HEK293 (cell line): ENCODE results near the gene NOS1.

Experiments used
- CTCF ChIA-PET: fragments of 350-600 bp; formaldehyde crosslinking; extraction: SDS; loops from one replicate; lab custom pipeline; 2021; ENCODE audit warnings: antibody characterized with exemption; lab: Yijun Ruan, JAX
- POLR2A ChIA-PET: fragments of 300-600 bp; formaldehyde crosslinking; extraction: SDS; loops from one replicate; lab custom pipeline; 2020; ENCODE audit warnings: antibody characterized with exemption, inconsistent platforms; lab: Yijun Ruan, JAX
- H3K27ac ChIP-seq: fragments of 200-500 bp; sonication (Bioruptor generic); 2 replicates; pipeline ENCODE4 v1.5.1; 2014; ENCODE audit warnings: low read depth, low read length, control low read depth, inconsistent platforms; ENCODE audit errors: extremely low read depth
- H3K36me3 ChIP-seq, 2 experiments: fragments of 200-500 bp in 1 of 2; sonication (Bioruptor generic) in 1 of 2; 1 replicate in 1 of 2; 2 replicates in 1 of 2; pipeline ENCODE4 v1.5.1; 2014 to 2017; ENCODE audit warnings: inconsistent platforms in 2 of 2, low read length in 2 of 2; ENCODE audit not compliant: control insufficient read depth in 2 of 2, insufficient read depth in 1 of 2
- H3K4me1 ChIP-seq: fragments of 200-500 bp; sonication (Bioruptor generic); 2 replicates; pipeline ENCODE4 v1.5.1; 2014; ENCODE audit warnings: mild to moderate bottlenecking, low read length, inconsistent platforms; ENCODE audit not compliant: control insufficient read depth, insufficient read depth
- H3K4me3 ChIP-seq: 2 replicates; pipeline ENCODE4 v1.5.1; 2011; ENCODE audit warnings: low read depth, mild to moderate bottlenecking, control low read depth, low read length, moderate library complexity
- H3K9me3 ChIP-seq: fragments of 200-500 bp; sonication (Bioruptor generic); 2 replicates; pipeline ENCODE4 v1.5.1; 2014; ENCODE audit warnings: low read depth, low read length, inconsistent platforms; ENCODE audit not compliant: control insufficient read depth, insufficient read depth
- BCL11A ChIP-seq: fragments of 450-650 bp; formaldehyde crosslinking; IDR thresholded peaks from 2 replicates; pipeline ENCODE4 v1.5.1; 2016; ENCODE audit warnings: low read depth, missing biosample characterization, missing genetic modification characterization
- GLIS2 ChIP-seq: fragments of 450-650 bp; formaldehyde crosslinking; IDR thresholded peaks from 2 replicates; pipeline ENCODE4 v1.5.1; 2016; ENCODE audit warnings: missing biosample characterization, missing genetic modification characterization
- MEIS1 ChIP-seq: sonication (generic); formaldehyde crosslinking; IDR thresholded peaks from 2 replicates; pipeline ENCODE4 v1.8.1; 2022; ENCODE audit warnings: missing genetic modification reagents, mild to moderate bottlenecking, borderline replicate concordance
- RBAK ChIP-seq: fragments of 450-650 bp; formaldehyde crosslinking; IDR thresholded peaks from 2 replicates; pipeline ENCODE4 v1.5.1; 2016; ENCODE audit warnings: missing biosample characterization, missing genetic modification characterization
- REPIN1 ChIP-seq: fragments of 450-650 bp; formaldehyde crosslinking; IDR thresholded peaks from 2 replicates; pipeline ENCODE4 v1.5.1; 2017; ENCODE audit warnings: missing biosample characterization, missing genetic modification characterization, low read depth
- ZNF266 ChIP-seq: fragments of 450-650 bp; formaldehyde crosslinking; IDR thresholded peaks from 2 replicates; pipeline ENCODE4 v1.5.1; 2016; ENCODE audit warnings: missing biosample characterization, missing genetic modification characterization, low read depth
- ZNF341 ChIP-seq: fragments of 450-650 bp; formaldehyde crosslinking; IDR thresholded peaks from 2 replicates; pipeline ENCODE4; 2016; ENCODE audit warnings: low read depth, missing biosample characterization, missing genetic modification characterization
- ZNF354C ChIP-seq: fragments of 450-650 bp; formaldehyde crosslinking; IDR thresholded peaks from 2 replicates; pipeline ENCODE4 v1.5.1; 2016; ENCODE audit warnings: missing biosample characterization, missing genetic modification characterization, low read depth, borderline replicate concordance
- ZNF426 ChIP-seq: fragments of 450-650 bp; formaldehyde crosslinking; IDR thresholded peaks from 2 replicates; pipeline ENCODE4 v1.5.1; 2017; ENCODE audit warnings: missing biosample characterization, missing genetic modification characterization, mild to moderate bottlenecking, inconsistent platforms, moderate library complexity
- ZNF473 ChIP-seq: fragments of 450-650 bp; formaldehyde crosslinking; IDR thresholded peaks from 2 replicates; pipeline ENCODE4 v1.5.1; 2017; ENCODE audit warnings: missing biosample characterization, missing genetic modification characterization
- ZNF48 ChIP-seq: fragments of 450-650 bp; formaldehyde crosslinking; IDR thresholded peaks from 2 replicates; pipeline ENCODE4 v1.5.1; 2016; ENCODE audit warnings: missing biosample characterization, missing genetic modification characterization
- ZNF501 ChIP-seq: fragments of 450-650 bp; formaldehyde crosslinking; IDR thresholded peaks from 2 replicates; pipeline ENCODE4 v1.5.1; 2016; ENCODE audit warnings: missing biosample characterization, missing genetic modification characterization
- ZNF561 ChIP-seq: fragments of 450-650 bp; IDR thresholded peaks from 2 replicates; pipeline ENCODE4 v1.5.1; 2018; ENCODE audit warnings: missing biosample characterization, missing genetic modification characterization, borderline replicate concordance
- ZNF585B ChIP-seq: fragments of 450-650 bp; formaldehyde crosslinking; IDR thresholded peaks from 2 replicates; pipeline ENCODE4 v1.5.1; 2016; ENCODE audit warnings: missing biosample characterization, missing genetic modification characterization
- ZNF677 ChIP-seq: fragments of 450-650 bp; IDR thresholded peaks from 2 replicates; pipeline ENCODE4 v1.5.0; 2018; ENCODE audit warnings: missing biosample characterization, mild to moderate bottlenecking, missing genetic modification characterization, moderate library complexity
- ZNF701 ChIP-seq: fragments of 450-650 bp; formaldehyde crosslinking; IDR thresholded peaks from 2 replicates; pipeline ENCODE4 v1.5.1; 2016; ENCODE audit warnings: missing biosample characterization, missing genetic modification characterization
- ZNF707 ChIP-seq: fragments of 450-650 bp; formaldehyde crosslinking; IDR thresholded peaks from 2 replicates; pipeline ENCODE4 v1.5.1; 2016; ENCODE audit warnings: missing biosample characterization, missing genetic modification characterization
- ZNF843 ChIP-seq: fragments of 450-650 bp; formaldehyde crosslinking; IDR thresholded peaks from 2 replicates; pipeline ENCODE4 v1.5.1; 2016; ENCODE audit warnings: missing biosample characterization, missing genetic modification characterization
- TF ChIP-seq, protein P1 (sequence below): fragments of 450-650 bp; formaldehyde crosslinking; IDR thresholded peaks from 2 replicates; pipeline ENCODE4 v1.5.1; 2016; ENCODE audit warnings: missing biosample characterization, missing genetic modification characterization, borderline replicate concordance
- TF ChIP-seq, protein P2 (sequence below): fragments of 450-650 bp; IDR thresholded peaks from 2 replicates; pipeline ENCODE4 v1.5.1; 2018; ENCODE audit warnings: missing biosample characterization, missing genetic modification characterization
- TF ChIP-seq, protein P3 (sequence below): sonication (generic); formaldehyde crosslinking; IDR thresholded peaks from 2 replicates; pipeline ENCODE4 v1.8.1; 2022; ENCODE audit warnings: mild to moderate bottlenecking, moderate library complexity, missing genetic modification reagents
- TF ChIP-seq, protein P4 (sequence below): fragments of 450-650 bp; formaldehyde crosslinking; IDR thresholded peaks from 2 replicates; pipeline ENCODE4 v1.5.1; 2016; ENCODE audit warnings: missing biosample characterization, missing genetic modification characterization

Gene NOS1

DNA sequence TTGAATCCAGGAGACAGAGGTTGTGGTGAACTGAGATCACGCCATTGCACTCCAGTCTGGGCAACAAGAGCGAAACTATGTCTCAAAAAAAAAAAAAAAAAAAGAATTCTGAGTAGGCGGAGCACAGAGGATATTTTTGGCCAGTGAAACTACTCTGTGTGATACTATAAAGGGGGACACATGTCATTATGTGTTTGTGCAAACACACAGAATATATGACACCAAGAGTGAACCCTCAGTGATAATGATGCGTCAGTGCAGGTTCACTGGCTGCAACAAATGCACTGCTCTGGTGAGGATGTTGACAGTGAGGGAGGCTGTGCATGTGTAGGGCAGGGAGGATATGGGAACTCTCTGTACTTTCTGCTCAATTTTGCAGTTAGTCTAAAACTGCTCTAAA, 195.3 kb downstream of the NOS1 start:
- POLR2A ChIA-PET = no interaction called here
- H3K36me3 ChIP-seq = peaks cover 78 to 95% of the 10 kb centered on the region in 2 experiments
- H3K4me3 ChIP-seq = no peak overlapping the region
- H3K27ac ChIP-seq = no peak overlapping the region
- CTCF ChIA-PET = interaction anchor here (0.6 kb wide), 1 partner anchor 684 kb away, joined by 3 read pairs; no protein-coding TSS in a partner anchor
- TF ChIP-seq, protein P1, sequence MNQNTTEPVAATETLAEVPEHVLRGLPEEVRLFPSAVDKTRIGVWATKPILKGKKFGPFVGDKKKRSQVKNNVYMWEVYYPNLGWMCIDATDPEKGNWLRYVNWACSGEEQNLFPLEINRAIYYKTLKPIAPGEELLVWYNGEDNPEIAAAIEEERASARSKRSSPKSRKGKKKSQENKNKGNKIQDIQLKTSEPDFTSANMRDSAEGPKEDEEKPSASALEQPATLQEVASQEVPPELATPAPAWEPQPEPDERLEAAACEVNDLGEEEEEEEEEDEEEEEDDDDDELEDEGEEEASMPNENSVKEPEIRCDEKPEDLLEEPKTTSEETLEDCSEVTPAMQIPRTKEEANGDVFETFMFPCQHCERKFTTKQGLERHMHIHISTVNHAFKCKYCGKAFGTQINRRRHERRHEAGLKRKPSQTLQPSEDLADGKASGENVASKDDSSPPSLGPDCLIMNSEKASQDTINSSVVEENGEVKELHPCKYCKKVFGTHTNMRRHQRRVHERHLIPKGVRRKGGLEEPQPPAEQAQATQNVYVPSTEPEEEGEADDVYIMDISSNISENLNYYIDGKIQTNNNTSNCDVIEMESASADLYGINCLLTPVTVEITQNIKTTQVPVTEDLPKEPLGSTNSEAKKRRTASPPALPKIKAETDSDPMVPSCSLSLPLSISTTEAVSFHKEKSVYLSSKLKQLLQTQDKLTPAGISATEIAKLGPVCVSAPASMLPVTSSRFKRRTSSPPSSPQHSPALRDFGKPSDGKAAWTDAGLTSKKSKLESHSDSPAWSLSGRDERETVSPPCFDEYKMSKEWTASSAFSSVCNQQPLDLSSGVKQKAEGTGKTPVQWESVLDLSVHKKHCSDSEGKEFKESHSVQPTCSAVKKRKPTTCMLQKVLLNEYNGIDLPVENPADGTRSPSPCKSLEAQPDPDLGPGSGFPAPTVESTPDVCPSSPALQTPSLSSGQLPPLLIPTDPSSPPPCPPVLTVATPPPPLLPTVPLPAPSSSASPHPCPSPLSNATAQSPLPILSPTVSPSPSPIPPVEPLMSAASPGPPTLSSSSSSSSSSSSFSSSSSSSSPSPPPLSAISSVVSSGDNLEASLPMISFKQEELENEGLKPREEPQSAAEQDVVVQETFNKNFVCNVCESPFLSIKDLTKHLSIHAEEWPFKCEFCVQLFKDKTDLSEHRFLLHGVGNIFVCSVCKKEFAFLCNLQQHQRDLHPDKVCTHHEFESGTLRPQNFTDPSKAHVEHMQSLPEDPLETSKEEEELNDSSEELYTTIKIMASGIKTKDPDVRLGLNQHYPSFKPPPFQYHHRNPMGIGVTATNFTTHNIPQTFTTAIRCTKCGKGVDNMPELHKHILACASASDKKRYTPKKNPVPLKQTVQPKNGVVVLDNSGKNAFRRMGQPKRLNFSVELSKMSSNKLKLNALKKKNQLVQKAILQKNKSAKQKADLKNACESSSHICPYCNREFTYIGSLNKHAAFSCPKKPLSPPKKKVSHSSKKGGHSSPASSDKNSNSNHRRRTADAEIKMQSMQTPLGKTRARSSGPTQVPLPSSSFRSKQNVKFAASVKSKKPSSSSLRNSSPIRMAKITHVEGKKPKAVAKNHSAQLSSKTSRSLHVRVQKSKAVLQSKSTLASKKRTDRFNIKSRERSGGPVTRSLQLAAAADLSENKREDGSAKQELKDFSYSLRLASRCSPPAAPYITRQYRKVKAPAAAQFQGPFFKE (tag by site-specific recombination) = no peak
- TF ChIP-seq ZNF843 (tag by site-specific recombination) (no peak), ZNF473 (tag by site-specific recombination) (no peak)
- no peaks in the 10 kb centered on the region for H3K4me1 ChIP-seq
- no peaks in the 10 kb centered on the region for H3K9me3 ChIP-seq

DNA sequence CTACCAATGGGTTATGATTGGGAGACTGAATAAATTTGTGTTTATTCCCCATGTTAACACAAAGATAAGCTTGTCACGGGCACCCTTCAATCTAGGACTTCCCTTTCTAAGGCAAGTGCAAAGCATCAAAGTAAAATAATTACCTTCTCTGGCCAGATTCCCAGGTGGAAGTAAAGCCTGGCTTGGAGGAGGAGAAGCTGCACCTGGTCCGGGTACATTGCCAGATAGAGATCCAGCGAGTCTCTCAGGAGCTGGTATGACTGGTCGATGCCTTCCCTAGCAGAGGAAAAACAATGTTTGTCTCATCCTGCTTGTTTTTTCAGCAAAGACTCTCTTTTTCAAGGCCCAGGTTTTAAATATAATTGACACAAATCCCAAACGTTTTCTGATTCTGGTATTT, 196.1 kb downstream of the NOS1 start:
- H3K9me3 ChIP-seq = no peaks in the 10 kb centered on the region
- TF ChIP-seq ZNF677 (tag by site-specific recombination) (no peak), BCL11A (tag by site-specific recombination) (no peak), ZNF48 (no peak), ZNF707 (no peak), ZNF266 (tag by site-specific recombination) (no peak), MEIS1 (CRISPR knock-in tag) (no peak), ZNF341 (tag by site-specific recombination) (no peak), RBAK (tag by site-specific recombination) (no peak), GLIS2 (tag by site-specific recombination) (no peak), ZNF354C (no peak), ZNF426 (tag by site-specific recombination) (no peak), ZNF501 (tag by site-specific recombination) (no peak), ZNF561 (tag by site-specific recombination) (no peak), REPIN1 (tag by site-specific recombination) (no peak), ZNF701 (tag by site-specific recombination) (no peak), ZNF585B (tag by site-specific recombination) (no peak)
- TF ChIP-seq, protein P2, sequence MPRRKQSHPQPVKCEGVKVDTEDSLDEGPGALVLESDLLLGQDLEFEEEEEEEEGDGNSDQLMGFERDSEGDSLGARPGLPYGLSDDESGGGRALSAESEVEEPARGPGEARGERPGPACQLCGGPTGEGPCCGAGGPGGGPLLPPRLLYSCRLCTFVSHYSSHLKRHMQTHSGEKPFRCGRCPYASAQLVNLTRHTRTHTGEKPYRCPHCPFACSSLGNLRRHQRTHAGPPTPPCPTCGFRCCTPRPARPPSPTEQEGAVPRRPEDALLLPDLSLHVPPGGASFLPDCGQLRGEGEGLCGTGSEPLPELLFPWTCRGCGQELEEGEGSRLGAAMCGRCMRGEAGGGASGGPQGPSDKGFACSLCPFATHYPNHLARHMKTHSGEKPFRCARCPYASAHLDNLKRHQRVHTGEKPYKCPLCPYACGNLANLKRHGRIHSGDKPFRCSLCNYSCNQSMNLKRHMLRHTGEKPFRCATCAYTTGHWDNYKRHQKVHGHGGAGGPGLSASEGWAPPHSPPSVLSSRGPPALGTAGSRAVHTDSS (tag by site-specific recombination) = no peak
- TF ChIP-seq, protein P3, sequence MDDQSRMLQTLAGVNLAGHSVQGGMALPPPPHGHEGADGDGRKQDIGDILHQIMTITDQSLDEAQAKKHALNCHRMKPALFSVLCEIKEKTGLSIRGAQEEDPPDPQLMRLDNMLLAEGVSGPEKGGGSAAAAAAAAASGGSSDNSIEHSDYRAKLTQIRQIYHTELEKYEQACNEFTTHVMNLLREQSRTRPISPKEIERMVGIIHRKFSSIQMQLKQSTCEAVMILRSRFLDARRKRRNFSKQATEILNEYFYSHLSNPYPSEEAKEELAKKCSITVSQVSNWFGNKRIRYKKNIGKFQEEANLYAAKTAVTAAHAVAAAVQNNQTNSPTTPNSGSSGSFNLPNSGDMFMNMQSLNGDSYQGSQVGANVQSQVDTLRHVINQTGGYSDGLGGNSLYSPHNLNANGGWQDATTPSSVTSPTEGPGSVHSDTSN (CRISPR knock-in tag) = no peak
- TF ChIP-seq, protein P4, sequence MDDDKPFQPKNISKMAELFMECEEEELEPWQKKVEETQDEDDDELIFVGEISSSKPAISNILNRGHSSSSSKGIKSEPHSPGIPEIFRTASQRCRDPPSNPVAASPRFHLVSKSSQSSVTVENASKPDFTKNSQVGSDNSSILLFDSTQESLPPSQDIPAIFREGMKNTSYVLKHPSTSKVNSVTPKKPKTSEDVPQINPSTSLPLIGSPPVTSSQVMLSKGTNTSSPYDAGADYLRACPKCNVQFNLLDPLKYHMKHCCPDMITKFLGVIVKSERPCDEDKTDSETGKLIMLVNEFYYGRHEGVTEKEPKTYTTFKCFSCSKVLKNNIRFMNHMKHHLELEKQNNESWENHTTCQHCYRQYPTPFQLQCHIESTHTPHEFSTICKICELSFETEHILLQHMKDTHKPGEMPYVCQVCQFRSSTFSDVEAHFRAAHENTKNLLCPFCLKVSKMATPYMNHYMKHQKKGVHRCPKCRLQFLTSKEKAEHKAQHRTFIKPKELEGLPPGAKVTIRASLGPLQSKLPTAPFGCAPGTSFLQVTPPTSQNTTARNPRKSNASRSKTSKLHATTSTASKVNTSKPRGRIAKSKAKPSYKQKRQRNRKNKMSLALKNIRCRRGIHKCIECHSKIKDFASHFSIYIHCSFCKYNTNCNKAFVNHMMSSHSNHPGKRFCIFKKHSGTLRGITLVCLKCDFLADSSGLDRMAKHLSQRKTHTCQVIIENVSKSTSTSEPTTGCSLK (tag by site-specific recombination) = no peak
- no peak overlapping the region for H3K4me3 ChIP-seq
- ChIA-PET CTCF (interaction anchor here (0.6 to 1.1 kb wide), 3 partner anchors 15 to 685 kb away, joined by 3 to 4 read pairs (median 3); no protein-coding TSS in a partner anchor), POLR2A (no interaction called here)
- H3K4me1 ChIP-seq = no peaks in the 10 kb centered on the region
- peaks cover 73 to 95% of the 10 kb centered on the region in 2 experiments for H3K36me3 ChIP-seq
- no peak overlapping the region for H3K27ac ChIP-seq
